DND-41 (cell line): Measurements from ENCODE around the gene MIPOL1.

Experiments
- EZH2 ChIP-seq: IDR thresholded peaks from 3 replicates; pipeline ENCODE4 v1.6.1; 2012; ENCODE audit warnings: borderline replicate concordance, low read depth, mild to moderate bottlenecking, moderate library complexity, low read length, inconsistent platforms; ENCODE audit not compliant: severe bottlenecking
- TF ChIP-seq, protein P1 (sequence below): IDR thresholded peaks from 2 replicates; pipeline ENCODE4 v1.5.1; 2012; ENCODE audit warnings: borderline replicate concordance, low read length, moderate library complexity, mild to moderate bottlenecking; ENCODE audit not compliant: poor library complexity, severe bottlenecking; ENCODE audit errors: extremely low read depth

DNA sequence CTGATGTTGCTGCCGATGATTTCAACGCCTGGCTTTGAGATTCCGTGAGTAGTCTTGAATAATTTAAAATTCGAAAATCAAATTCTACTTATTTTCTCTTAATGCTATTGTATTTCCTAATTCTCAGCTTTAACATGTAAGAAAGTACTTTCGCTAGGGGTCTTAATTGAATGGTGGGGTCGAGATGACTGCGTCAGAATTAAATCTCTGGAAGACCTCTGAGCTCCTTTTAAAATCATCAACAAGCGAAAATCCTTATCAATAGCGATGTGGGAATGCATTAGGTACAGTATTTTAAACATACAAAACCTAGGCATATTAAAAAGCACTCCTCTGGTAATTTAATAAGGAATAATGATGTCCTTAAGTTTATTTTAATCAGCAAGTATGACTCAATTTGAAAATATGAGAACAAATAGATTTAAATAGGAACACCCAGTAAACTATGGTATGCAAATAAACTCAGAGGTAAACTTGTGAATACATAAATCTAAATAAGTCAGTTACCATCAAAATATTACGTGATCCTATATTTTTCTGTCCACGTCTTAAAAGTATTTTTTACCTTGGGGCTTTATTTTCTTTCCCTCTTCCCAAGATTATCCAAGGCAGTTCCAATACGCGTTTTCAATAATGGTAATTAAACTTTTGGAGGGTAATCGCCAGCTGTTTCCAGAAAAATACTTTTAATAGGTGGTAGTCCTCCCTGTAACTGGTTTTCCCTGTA, 395.9 kb downstream of the MIPOL1 start:
- TF ChIP-seq, protein P1, sequence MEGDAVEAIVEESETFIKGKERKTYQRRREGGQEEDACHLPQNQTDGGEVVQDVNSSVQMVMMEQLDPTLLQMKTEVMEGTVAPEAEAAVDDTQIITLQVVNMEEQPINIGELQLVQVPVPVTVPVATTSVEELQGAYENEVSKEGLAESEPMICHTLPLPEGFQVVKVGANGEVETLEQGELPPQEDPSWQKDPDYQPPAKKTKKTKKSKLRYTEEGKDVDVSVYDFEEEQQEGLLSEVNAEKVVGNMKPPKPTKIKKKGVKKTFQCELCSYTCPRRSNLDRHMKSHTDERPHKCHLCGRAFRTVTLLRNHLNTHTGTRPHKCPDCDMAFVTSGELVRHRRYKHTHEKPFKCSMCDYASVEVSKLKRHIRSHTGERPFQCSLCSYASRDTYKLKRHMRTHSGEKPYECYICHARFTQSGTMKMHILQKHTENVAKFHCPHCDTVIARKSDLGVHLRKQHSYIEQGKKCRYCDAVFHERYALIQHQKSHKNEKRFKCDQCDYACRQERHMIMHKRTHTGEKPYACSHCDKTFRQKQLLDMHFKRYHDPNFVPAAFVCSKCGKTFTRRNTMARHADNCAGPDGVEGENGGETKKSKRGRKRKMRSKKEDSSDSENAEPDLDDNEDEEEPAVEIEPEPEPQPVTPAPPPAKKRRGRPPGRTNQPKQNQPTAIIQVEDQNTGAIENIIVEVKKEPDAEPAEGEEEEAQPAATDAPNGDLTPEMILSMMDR = no peak
- TF ChIP-seq EZH2 = no peak
